HG02981 (cell line): ENCODE measurements around the gene SLC22A23.
"Not testable (repeated sequence)": the region's sequence is repeated elsewhere in the genome, so short reads cannot be mapped to it uniquely, and the experiment has no call there.

ENCODE experiments used
- ATAC-seq: cut with Tn5 transposase; IDR thresholded peaks from one replicate; pipeline ENCODE4 v1.9.1; 2021; ENCODE audit warnings: mild to moderate bottlenecking, moderate library complexity; ENCODE audit not compliant: unreplicated experiment

SLC22A23 gene

GRCh38 chr6:3252369-3252768 is 204.5 kb downstream of the SLC22A23 start:
- ATAC-seq, result no peak

GRCh38 chr6:3251462-3252314 is 205.2 kb downstream of the SLC22A23 start:
- ATAC-seq, result peak; percentile 82

GRCh38 chr6:3250231-3250675 is 206.6 kb downstream of the SLC22A23 start:
- no peak for ATAC-seq

GRCh38 chr6:3249821-3250220 is 207.0 kb downstream of the SLC22A23 start:
- ATAC-seq, result no peak

- no peak for ATAC-seq
Measured at GRCh38 chr6:3247255-3248146, 209.3 kb downstream of the SLC22A23 start.

GRCh38 chr6:3245216-3245615 is 211.6 kb downstream of the SLC22A23 start:
- no peak for ATAC-seq

- ATAC-seq, result not testable (repeated sequence)
Measured at GRCh38 chr6:3244832-3245161, 212.1 kb downstream of the SLC22A23 start.

- ATAC-seq, result no peak
Measured at GRCh38 chr6:3244003-3244831, 212.6 kb downstream of the SLC22A23 start.

- no peak for ATAC-seq
Measured at GRCh38 chr6:3242768-3243167, 214.1 kb downstream of the SLC22A23 start.

- not testable (repeated sequence) for ATAC-seq
Measured at GRCh38 chr6:3241745-3242144, 215.1 kb downstream of the SLC22A23 start.

GRCh38 chr6:3240595-3240994 is 216.3 kb downstream of the SLC22A23 start:
- ATAC-seq, result no peak

GRCh38 chr6:3239110-3239830 is 217.6 kb downstream of the SLC22A23 start:
- no peak for ATAC-seq

- no peak for ATAC-seq
Measured at GRCh38 chr6:3237761-3238662, 218.8 kb downstream of the SLC22A23 start.

- no peak for ATAC-seq
Measured at GRCh38 chr6:3236005-3236404, 220.8 kb downstream of the SLC22A23 start.

GRCh38 chr6:3235486-3235885 is 221.4 kb downstream of the SLC22A23 start:
- no peak for ATAC-seq

- no peak for ATAC-seq
Measured at GRCh38 chr6:3233904-3234303, 222.9 kb downstream of the SLC22A23 start.

GRCh38 chr6:3233321-3233720 is 223.5 kb downstream of the SLC22A23 start:
- ATAC-seq, result no peak

- no peak for ATAC-seq
Measured at GRCh38 chr6:3232017-3232945, 224.6 kb downstream of the SLC22A23 start.
